ENCODE measurements around the gene ZNF831.

Gene ZNF831

GRCh38 chr20:59217173-59217572, 53.6 kb downstream of the ZNF831 start:
- DNase-seq, result no peak

- no peak for DNase-seq
Observed at GRCh38 chr20:59217794-59218280, 54.2 kb downstream of the ZNF831 start.

GRCh38 chr20:59219211-59219610, 55.6 kb downstream of the ZNF831 start:
- no peak for DNase-seq

DNA sequence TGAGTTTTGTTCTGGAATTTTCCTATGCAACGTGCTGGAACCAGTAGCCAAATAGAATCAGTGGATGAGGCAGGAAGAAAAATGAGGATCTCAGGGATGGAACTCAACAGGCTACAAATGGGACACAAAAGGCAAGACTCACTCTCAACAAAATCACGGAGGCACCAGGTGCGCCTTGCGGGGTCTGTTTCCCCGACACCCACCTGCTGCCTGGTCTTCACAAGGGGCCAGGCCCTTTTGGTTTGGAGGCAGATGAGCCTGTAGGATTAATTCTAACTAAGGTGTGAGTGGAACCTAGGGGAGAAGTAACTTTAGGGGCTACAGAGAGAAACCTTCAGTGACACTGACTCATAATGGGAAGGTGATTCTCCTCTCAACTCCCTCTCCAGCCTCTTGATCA, 56.5 kb downstream of the ZNF831 start:
- DNase-seq, result no peak

- DNase-seq, result no peak
Observed at GRCh38 chr20:59221049-59221706, 57.6 kb downstream of the ZNF831 start.

GRCh38 chr20:59221707-59222252, 58.2 kb downstream of the ZNF831 start:
- no peak for DNase-seq

- DNase-seq, result peak; percentile 28
Observed at GRCh38 chr20:59222253-59223181, 58.9 kb downstream of the ZNF831 start.

- DNase-seq, result no peak
Observed at GRCh38 chr20:59223182-59223601, 59.6 kb downstream of the ZNF831 start.

DNA sequence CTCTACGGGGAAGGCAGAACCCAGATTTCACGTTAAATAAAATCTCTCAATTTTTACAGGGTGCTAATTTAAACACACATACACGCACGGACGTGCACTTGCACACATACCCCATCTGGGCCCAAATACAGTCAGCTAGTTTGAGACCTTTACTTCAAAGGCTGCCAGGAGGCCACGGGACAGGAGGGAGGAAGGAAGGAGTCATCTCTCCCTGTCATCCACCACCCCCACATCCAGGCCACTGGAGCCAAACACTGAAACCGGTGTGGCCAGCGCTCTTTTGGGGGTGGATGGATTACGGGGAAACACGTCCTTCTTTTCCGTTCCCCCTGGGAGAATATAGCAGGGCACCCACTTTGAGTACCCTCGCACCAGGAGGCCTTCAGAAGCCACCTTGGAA, 60.1 kb downstream of the ZNF831 start:
- DNase-seq, result no peak

- DNase-seq, result no peak
Observed at GRCh38 chr20:59224236-59224635, 60.6 kb downstream of the ZNF831 start.

DNA sequence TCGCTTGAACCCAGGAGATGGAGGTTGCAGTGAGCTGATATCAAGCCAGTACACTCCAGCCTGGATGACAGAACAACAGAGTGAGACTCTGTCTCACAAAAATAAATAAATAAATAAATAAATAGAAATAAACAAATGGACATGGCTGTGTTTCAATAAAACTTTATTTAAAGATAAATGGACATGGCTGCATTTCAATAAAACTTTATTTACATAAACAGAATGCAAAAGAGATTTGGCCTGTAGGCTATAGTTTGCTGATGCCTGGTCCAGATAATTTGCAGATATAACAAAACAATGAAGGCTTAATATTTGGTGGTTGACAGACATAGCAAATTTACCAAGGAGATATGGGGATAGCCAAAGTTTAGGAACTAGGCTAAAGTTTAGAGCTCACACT, 66.8 kb downstream of the ZNF831 start:
- no peak for DNase-seq

DNA sequence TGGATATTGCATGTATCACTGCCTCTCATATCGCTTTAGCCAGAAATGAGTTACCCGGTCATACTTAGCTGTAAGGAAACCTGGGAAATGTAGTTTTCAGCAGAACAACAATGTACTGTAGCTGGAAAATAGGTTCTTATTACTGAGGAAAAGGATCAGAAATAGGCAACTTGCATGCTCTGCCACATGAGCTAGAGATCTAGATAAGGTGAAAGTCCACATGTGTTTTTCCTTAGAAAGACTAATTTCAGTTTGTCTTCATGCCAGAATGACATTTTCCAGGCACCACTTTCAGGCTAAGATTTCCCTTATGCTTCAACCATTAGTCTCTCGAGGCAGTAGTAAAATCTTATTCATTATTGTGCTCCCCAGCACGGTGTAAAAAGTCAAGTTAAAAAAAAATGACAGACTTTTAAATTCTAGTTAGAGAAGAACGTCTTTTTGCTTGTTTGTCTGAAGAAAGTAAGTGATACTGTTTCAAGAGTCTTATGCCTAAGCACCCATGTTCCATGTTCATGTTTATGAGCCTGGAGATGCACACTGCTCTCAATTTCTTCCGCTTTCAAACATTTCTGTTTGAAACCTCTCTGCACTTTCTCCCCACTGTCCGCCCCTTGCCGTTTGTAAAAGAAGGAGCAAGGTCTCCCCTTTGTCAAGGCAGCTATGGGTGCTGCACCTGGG, 67.6 kb downstream of the ZNF831 start:
- DNase-seq, result no peak

- DNase-seq, result no peak
Observed at GRCh38 chr20:59232618-59233017, 69.0 kb downstream of the ZNF831 start.

- no peak for DNase-seq
Observed at GRCh38 chr20:59235226-59235625, 71.6 kb downstream of the ZNF831 start.

DNA sequence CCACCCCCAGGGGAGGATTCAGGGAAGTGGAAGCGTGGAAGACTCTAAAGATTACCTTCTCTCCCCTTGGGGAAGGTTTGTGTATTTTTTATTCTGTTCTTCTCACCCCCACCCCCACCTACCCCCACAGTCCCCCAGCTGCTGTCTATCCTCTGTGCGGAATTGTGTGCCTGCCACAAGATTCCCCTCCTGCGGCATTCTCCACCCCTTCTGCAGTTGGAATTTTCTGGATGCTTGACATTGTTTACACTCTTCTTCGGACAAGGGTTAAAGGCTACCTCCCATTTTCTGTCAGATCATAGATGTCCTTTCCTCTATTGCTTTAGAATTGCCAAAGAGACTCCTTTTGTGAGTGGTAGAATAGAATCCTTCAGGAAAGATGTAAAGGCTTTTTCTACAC, 76.4 kb downstream of the ZNF831 start:
- DNase-seq, result no peak

DNA sequence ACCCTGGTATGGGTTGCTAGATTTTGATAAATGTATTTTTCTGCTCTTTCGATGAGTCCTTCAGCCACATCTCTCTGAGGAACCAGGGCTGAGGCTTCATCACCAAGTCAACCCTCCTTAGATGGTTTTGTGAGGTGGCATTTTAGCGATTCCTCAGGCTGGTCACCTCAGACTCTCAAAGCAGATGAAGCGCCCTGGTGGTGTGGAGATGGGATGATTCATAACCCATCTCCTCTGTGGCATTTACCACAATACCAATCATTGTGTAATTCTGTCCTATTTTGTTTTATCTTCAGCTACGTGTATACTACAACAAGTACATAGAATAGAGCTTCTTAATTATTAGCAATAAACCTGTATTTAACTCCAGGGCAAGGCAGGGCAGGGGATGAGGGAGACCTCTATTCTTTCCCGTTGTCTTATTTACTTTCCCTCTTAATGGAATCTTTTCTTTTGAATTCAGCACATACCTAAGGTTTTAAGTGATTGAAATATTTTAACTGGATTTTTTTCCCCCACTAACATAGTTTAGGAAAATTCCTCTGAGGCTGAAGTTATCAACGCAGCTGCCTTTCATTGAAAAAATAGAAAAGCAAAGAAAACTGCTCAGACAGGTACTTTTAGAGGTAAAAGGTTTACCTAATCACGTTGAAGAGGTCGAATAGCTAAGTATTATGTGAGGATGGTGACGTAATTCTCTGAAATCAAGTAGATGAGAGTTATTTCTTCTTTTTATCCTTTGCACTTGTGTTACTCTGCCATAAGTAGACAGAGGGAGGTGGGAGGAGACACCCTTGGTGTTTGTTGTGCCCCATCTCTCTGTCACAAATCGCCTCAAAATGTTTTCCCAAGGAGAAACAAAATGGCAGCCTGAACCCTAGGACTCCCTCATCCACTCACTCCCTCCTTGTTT, 79.3 kb downstream of the ZNF831 start:
- DNase-seq, result no peak

DNA sequence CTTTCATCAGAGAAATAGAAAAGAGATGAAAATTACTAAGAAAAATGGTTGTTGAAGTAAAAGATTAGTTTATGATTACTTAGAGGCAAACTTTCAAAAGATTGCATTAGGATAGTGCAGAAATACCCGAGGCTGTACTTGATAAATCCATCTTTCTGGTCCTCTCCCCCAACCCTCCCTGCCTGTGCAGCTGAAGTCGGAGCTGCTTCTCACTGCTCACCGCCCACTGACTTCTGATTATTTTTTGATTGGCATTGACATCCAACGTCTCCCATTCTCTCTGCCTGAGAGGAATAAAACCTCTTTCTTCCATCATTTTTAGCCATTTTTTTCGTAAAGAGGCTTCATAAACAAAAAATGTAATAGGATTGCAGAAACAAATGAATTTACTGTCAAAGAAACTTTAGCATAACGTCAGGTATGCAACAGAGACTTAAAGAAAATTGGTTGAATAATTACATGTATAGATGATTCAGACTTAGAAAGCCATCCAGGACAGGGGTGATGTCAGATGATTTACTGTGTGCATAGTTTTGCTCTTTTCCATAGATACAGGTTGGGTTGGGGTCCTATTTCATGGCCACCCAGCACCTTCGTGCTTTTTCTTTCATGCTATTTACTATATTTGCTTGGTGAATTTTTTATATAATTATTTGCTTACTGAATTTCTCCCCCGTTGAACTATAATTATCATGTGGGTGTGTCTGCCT, 83.2 kb downstream of the ZNF831 start:
- DNase-seq, result no peak

DNA sequence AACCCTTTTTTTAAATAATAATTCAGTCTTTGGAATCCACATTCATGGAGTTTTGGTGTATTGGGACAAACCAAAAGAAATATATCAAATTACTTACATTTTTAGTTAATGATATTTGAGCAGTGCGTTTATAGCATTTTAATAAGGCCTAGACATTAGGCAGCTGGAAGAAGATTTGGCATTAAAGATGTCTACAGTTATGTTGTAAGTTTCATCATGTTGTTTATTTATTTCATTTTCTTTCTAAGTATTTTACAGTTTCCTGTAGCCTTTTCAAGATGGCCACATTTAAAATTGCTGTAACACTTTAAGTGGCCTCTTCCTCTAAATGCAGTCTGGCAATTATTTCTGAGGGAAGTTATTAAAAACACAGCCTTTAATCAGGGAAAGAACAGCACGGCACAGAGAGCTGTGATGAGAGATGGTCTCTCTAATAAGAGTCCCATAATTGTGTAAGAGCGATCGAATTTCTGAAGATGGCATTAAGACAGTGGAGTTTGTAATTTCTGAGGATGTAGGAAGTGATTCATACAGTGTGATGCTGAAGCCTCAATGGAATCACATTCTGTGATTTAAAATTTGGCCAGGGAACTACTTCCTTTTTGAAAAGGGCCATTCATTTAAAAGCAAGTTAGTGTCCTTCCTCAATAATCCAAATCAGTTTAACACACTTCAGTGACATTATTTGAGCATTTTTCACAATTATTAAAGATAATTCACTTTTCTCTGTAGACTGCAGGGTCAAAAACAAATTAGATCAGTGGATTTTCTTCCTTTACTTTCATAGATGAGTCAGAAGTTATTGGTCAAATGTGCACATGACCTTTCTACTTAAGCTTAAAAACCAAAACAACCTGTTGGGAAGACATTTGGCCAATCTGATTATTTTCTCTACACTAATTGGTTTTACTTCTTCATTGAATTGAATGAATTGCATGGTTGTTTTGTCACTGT, 84.4 kb downstream of the ZNF831 start:
- DNase-seq, result no peak

DNA sequence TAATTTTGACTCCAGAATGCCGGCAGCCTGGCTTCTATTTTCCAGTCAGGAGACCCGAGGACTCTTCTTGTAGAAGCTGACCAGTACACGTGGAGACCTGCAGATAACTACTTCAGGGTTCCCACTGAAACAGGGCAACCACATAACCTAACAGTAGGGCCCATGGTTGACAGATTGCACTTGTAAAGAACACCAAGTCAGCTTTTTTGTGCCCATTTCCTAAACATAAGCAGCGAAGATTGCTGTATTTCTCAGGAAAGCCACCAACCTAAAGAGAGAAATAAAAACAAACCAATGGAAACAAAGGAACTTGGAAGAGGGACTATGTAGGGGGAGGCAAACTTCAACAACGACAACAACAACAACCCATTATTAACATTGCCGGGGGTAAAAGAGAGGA, 86.7 kb downstream of the ZNF831 start:
- no peak for DNase-seq

DNA sequence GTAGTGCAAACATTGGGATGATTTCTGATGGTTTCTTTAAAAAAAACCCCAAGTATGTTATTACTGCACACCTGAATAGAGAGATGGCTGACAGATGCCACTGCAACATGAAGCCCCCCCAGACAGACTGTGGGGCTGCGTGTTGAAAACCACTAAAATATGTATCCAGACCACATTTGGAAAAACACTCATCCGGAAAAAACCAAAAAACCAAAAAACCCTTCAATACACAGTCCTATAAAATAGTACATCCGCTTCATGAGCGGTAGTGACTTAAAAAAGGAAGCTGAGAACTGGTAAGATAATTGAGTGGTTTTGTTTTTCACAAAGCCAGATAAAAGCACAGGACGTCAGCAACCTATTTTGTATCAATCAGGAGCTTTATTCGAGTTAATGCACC, 89.7 kb downstream of the ZNF831 start:
- no peak for DNase-seq
